CD4-positive, alpha-beta T cell treated with Interferon gamma for 1 hour (primary cell): ENCODE results near the gene TCTN1.

Experiments used
- DNase-seq: peaks from one replicate; pipeline ENCODE4 v3.0.0-alpha.2; 2020

Gene TCTN1

DNA sequence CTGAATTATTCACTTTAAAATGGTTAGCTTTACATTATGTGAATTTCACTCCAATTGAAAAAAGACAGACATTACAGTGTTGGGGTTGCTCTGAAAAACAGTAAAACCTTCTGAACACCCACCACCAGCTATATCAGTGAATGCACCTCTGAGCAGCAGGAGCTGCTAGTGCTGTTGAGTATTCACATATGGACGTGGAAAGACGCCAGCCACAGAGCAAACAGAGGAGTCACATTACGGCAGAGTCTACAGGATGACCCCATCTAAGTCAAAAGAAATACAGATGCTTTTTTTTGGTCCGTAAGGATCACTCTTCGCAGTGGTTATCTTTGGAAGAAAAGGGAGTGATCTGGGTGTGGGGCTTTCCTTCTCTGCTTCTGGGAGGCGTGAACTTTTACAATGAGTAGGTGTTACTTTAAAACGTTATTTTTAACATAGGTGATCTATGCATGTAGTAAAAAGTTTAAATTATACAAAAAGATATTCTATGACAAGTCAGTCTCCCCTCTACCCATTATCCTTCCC, 70.4 kb downstream of the TCTN1 start:
- no peak for DNase-seq

DNA sequence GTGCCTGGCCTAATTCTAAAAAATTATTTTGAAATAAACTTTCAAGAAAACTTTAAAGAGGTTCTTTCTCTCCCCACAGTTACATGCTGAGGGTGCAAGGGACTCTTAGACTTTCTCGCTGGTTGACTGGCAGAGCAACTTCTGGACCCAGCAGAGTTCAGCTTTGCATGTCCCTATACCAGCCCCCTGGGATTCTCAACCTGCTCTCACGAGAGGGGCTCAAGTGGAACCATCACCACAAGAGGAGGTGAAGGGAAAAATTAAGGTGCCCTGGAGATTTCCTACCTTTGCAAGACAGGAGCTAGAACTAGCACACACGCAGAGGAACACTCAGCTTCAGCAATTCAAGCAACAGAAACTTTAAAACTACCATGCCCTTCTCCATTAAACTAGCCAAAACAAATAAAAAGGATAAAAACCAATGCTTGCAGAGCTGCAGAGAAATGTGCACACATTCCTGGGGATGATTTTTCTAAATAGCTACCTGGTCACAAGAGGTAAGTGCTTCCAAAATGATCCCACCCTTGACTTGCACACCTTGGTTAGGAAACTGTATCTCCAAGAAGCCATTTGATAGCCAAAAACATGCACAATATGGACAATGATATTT, 72.5 kb downstream of the TCTN1 start:
- no peak for DNase-seq

DNA sequence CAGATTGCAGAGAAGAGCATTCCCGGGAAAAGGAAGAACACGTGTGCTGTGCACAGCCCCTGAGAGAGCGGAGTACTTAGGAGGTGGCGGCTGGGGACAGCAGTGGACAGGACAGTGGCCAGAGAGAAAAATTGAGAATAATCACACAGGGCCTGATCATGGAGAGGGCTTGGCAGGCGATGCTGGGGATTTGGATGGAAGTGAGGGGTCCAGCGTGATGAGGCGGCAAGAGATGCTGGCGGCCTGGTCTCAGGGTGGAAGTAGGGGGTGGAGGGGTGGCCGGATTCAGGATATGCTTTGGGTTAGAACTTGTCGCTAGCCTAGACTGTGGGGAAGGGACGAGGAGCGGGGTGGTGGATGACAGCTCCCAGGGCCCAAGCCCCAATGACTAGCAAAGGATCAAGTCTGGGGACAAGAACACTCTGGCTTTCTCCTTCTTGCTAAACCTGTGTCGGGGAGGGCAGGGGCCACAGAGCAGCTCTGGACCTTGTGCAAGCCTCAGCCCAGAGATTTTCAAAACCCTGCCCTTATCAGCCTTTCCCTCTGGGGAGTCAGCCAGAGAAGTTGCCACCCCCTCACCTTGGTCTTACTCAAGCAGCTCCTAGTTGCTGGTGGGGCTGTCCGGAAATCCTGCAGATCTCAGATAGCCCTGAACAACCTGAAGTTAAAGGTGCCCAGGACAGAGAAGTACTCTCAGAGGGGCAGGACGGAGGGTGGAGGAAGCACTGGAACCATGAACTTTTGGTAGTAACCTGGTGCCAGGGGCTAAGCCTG, 73.7 kb downstream of the TCTN1 start:
- DNase-seq = no peak

DNA sequence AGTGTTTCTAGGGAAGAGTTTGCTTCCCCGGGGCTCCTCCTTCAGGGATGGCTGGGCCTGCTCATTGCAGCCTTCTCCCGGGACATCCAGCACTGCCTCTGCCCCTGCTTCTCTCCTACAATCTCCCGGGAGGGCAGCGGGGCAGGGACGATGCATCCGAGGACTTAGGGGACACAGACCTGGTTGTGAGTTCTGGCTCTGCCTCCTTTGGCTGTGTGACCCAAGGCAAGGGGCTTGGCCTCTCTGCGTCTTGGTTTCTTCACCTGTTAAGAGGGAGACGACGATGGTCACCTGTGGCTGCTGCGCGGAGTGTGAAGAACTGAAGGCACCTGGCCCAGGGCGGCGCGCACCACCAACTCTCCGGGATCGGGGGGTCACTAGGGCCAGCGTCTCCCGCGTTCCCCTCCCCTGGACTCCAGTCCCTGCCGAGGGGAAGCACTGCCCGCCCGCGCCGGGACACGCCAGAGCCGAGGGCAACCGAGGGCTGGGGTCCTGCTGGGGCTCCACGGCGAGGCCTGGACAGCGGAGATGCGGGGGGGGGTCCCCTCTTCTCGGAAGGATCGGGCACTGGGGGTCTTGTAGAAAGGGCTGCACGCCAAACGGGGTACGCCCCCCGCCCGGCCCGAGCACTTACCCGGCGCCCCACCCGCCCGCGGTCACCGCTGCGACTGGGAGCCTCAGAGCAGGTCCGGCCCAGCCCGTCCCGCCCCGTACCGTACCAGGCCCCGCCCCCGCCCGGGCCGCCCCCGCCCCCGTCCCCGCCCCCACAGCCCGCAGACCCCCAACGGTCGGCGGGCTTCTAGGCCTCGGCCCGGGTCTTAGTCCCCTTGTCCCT, 74.7 kb downstream of the TCTN1 start, which contains the start of gene HVCN1:
TSS of gene HVCN1 (minus strand) at position 670 of the 835 bp plus-strand sequence. CDS start 5,870 bp downstream, outside the sequence.
- peak; percentile 32 for DNase-seq

DNA sequence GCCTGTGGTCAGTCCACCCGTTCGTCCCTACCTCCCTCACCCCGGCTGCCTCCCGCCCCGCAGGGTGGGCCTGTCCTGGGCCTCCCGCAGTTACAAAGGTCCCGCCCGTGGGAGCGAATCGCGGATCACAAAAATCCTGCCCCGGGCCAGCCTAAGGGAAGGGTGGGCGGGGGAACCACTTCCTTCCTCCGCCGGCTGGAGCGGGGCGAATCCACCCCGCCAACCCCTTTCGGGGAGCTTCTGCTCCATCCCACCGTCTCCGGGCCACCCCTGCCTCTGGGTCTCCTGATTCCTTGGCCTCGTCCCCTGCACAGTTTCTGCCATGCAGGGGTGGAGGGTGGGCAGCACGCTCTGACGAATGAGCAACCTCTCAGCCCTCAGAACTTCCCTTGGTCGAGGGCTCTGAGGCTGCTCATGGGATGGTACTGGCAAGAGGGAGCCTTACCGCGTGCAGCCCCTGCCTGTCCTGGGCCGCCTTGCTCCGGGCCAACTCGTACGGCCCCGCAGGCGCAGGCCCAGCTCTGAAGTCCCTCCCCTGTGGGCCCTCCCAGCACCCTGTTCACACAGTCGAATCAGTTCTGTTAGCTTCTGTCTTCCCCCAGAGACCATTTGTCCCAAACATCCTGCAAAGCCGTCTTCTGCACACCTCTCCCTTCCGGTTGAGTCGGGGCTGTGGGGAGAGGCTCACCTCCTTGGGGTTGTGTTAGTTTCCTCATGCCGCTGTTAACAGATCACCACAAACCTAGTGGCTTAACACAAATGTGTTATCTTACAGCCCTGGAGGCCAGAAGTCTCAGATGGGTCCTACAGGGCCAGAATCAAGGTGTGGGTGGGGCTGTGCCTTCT, 75.6 kb downstream of the TCTN1 start:
- DNase-seq = peak; percentile 47

DNA sequence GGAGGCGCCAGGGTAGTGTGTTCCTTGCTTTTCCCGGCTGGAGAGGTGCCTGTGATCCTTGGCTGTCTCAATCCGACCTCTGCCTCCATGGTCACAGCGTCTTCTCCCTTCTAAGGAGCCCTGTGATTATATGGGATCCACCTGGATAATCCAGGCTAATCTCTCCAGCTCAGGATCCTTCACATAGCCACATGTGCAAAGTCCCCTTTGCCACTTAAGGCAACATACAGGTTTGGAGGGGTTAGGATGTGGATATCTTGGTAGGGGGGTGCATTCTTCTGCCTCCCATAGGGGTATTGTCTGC, 76.2 kb downstream of the TCTN1 start:
- DNase-seq = no peak

DNA sequence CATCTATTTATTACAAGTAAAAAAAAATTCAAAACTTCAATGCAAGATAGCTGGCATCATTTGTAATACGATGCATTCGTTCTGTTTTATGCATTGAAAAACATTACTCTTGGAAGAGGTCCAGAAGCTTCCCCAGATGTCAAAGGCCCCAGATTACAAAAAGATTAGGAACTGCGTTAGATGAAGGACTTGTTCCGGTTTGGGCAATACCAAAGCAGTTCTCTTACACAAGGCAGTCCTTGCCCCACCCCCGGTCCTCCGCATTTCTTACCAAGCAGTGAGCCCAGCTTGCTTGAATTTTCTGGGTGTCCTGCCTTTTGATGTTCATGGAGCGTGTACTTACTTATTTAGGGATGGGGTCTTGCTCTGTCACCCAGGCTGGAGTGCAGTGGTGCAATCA, 79.8 kb downstream of the TCTN1 start:
- DNase-seq = no peak

DNA sequence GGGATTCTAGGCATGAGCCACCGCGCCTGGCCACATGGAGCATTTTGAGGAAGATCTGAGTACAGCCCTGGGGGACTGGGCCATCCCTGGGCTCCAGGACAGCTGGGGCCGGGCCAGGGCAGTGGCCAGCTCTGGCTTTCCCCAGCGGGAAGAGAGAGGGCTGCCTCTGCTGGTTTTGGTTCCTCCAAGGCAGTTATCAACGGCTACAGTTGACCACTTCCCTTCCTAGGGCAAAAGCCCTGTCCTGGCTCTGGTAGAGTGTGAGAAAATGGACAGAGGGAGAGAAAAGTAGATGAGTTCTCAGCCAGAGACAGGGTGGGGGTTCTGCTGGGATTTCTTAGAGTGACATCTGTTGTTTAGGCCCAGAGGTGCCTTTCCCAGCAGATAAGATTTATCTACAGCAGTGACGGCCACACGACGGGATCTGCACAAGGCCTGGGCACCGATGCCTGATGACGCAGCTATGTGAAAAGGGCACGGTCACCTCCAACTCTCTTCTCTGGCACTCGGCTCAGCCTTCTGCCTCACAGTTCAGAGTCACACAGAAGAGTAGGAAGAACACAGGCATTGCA, 80.5 kb downstream of the TCTN1 start:
- DNase-seq = no peak

DNA sequence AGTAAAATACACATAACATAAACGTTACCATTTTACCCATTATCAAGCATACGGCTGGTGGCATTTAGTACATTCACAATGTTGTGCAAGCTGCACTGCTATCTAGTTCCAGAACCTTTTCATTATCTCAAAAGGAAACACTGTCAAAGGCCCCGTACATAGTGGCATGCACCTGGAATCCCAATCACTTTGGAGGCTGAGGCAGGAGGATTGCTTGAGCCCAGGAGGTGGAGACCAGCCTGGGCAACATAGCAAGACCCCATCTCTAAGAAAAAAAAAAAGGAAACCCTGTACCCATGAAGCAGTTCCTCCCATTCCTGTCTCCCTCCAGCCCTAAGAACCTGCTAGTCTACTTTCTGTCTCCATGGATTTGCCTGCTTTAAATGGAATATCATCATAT, 82.4 kb downstream of the TCTN1 start:
- no peak for DNase-seq

DNA sequence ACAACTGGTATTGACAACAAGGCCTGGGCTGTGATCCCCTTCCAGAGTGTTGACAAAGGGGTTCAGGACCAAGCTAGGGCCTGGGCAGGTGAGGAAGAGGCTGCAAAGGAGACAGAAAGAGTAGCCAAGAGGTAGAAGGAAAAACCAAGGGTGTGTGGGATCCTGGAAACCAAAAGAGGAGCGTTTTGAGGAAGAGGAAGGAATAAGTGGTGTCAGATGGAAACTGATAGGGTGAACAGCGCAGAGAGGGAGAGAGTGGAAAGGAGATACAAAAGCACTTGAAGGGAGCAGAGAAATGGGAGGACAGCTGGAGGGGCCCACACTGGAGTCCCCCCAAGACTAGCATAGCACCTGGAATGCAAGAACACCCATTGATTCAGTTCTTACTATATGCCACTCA, 83.3 kb downstream of the TCTN1 start:
- DNase-seq = no peak

DNA sequence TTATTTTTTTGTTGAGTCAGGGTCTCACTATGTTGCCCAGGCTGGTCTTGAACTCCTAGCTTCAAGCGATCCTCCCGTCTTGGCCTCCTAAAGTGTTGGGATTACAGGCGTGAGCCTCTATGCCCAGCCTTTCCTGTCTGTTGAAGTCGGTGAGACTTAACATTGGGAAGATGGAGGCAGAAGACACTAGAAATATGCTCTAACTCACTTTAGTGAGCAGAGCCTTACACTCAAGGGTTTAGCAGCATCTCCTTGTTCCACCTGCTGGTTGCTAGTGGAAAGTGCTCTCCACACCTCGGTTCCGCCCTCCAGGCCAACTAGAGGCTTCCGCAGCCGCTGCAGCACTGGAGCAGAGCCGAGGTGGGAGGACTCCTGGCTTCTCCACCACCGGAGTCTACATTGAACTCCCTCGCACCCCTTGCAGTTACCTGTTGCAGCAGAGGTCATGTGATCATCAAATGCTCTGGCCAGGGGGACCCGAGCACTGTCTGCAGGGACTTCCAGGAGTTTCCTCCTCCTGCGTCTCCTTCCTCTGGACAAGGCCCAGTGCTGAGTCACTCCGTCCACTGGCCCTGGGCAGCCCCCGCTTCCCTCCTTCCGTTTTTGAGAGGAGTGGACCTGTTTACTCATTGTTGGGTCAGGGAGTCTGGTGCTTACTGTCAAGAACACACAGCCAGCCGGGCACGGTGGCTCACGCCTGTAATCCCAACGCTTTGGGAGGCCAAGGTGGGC, 84.4 kb downstream of the TCTN1 start:
- DNase-seq = peak; percentile 82
